ENCODE data around the gene OPRM1. TPM values are rescaled to one million over a fixed set of nuclear protein-coding genes. Genes with fewer than 3 reads are reported as not detected.

The OPRM1 gene
- polyA plus RNA-seq, 1 donor (not counting 4 experiments of a cell fraction or from before 2014, with no cell fraction given), result not detected

DNA sequence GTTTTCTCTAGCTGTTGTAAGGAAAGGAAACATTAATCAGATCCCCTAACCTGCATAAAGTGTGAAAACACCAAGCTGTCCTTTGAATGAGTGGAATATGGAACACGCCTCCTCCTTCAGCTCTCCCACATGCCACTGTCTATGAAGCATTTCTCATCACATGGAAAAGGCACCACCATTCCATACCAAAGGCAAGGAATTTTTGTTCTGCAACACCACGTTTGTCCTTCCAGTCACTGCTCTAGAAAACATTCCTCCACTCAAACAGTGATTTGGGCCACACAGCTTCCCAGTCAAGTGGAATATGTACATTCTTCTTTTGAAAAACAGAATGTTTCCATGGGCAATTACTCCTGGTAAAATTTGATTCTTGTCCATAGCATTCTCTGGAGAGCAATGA, 120.1 kb downstream of the OPRM1 start:
- no peaks in the 10 kb centered on the region for H3K9me3 ChIP-seq (ENCODE audit: control insufficient read depth, low read depth, low read length)
- no peaks in the 10 kb centered on the region for H4K20me1 ChIP-seq (ENCODE audit: control insufficient read depth, extremely low read depth, insufficient read depth, low read length)
- H2AFZ ChIP-seq (ENCODE audit: control insufficient read depth, low read length), result no peak overlapping the region
- H3K9me1 ChIP-seq (ENCODE audit: control insufficient read depth, extremely low read depth, insufficient read depth, low read length), result no peaks in the 10 kb centered on the region
- FAIRE-seq (no peak), DNase-seq (ENCODE audit: low read depth, low spot score) (no peak)
- no peak overlapping the region for H3K4me3 ChIP-seq (ENCODE audit: control insufficient read depth in 2 of 3, extremely low read depth in 1 of 3, insufficient read depth in 2 of 3, low read depth in 1 of 3, low read length in 3 of 3)
- H3K79me2 ChIP-seq (ENCODE audit: control insufficient read depth, insufficient read depth, low read length), result no peaks in the 10 kb centered on the region
- H3K9ac ChIP-seq (ENCODE audit: control insufficient read depth, extremely low read depth, insufficient read depth, low read length), result no peak overlapping the region
- H3K4me1 ChIP-seq (ENCODE audit: control insufficient read depth, extremely low read depth, insufficient read depth, low read length), result no peaks in the 10 kb centered on the region
- H3K27ac ChIP-seq (ENCODE audit: control insufficient read depth, insufficient read depth, low read length), result no peak overlapping the region
- no peaks in the 10 kb centered on the region for H3K27me3 ChIP-seq (ENCODE audit: control insufficient read depth, extremely low read depth, insufficient read depth, low read length)
- TF ChIP-seq, protein P1, sequence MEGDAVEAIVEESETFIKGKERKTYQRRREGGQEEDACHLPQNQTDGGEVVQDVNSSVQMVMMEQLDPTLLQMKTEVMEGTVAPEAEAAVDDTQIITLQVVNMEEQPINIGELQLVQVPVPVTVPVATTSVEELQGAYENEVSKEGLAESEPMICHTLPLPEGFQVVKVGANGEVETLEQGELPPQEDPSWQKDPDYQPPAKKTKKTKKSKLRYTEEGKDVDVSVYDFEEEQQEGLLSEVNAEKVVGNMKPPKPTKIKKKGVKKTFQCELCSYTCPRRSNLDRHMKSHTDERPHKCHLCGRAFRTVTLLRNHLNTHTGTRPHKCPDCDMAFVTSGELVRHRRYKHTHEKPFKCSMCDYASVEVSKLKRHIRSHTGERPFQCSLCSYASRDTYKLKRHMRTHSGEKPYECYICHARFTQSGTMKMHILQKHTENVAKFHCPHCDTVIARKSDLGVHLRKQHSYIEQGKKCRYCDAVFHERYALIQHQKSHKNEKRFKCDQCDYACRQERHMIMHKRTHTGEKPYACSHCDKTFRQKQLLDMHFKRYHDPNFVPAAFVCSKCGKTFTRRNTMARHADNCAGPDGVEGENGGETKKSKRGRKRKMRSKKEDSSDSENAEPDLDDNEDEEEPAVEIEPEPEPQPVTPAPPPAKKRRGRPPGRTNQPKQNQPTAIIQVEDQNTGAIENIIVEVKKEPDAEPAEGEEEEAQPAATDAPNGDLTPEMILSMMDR (optimal IDR thresholded peaks at IDR 0.05 in 1 of 3, IDR thresholded peaks at IDR 0.05 in 1 of 3, conservative IDR thresholded peaks at IDR 0.05 in 1 of 3; ENCODE audit: extremely low read depth in 1 of 3, insufficient read depth in 2 of 3, low read length in 3 of 3), result no peak
- no peak for TF ChIP-seq EZH2 (IDR thresholded peaks at IDR 0.05; ENCODE audit: low read length)
- no peak overlapping the region for H3K4me2 ChIP-seq (ENCODE audit: control insufficient read depth, extremely low read depth, insufficient read depth, low read depth, low read length)
- no peaks in the 10 kb centered on the region for H3K36me3 ChIP-seq (ENCODE audit: control insufficient read depth in 2 of 2, extremely low read depth in 1 of 2, insufficient read depth in 2 of 2, low read length in 2 of 2)
- dilution Hi-C loops (cut with MboI; ENCODE audit: extremely low pct_ligation_motif_present, low sequenced_read_pairs), result loop anchor here (25.0 kb wide), 2 partner anchors 178 to 303 kb away; no protein-coding TSS in a partner anchor

DNA sequence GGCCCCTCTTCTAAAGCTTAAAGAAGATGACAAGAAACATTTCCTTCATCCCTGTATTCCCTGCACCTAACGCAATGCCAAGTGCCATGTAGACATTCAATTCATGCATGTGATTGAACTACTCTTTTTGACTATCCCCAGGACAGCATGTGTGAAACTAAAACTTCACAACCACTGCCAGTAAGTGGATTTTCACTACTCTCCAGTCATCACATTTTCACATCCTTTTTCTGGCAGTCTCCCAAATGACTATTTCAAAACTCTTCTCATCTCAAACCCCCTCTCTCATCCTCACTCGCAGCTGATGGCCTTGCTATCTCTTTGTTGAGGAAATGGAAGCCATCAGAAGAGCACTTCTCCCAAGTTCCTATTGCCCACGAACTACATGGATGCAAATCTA, 122.6 kb downstream of the OPRM1 start:
- no peaks in the 10 kb centered on the region for H3K36me3 ChIP-seq (ENCODE audit: control insufficient read depth in 2 of 2, extremely low read depth in 1 of 2, insufficient read depth in 2 of 2, low read length in 2 of 2)
- no peaks in the 10 kb centered on the region for H3K27me3 ChIP-seq (ENCODE audit: control insufficient read depth, extremely low read depth, insufficient read depth, low read length)
- TF ChIP-seq EZH2 (IDR thresholded peaks at IDR 0.05; ENCODE audit: low read length), result no peak
- TF ChIP-seq, protein P1 (optimal IDR thresholded peaks at IDR 0.05 in 1 of 3, IDR thresholded peaks at IDR 0.05 in 1 of 3, conservative IDR thresholded peaks at IDR 0.05 in 1 of 3; ENCODE audit: extremely low read depth in 1 of 3, insufficient read depth in 2 of 3, low read length in 3 of 3), result no peak
- no peaks in the 10 kb centered on the region for H3K9me3 ChIP-seq (ENCODE audit: control insufficient read depth, low read depth, low read length)
- H3K4me2 ChIP-seq (ENCODE audit: control insufficient read depth, extremely low read depth, insufficient read depth, low read depth, low read length), result no peak overlapping the region
- DNase-seq (ENCODE audit: low read depth, low spot score), result no peak
- H3K9me1 ChIP-seq (ENCODE audit: control insufficient read depth, extremely low read depth, insufficient read depth, low read length), result no peaks in the 10 kb centered on the region
- H2AFZ ChIP-seq (ENCODE audit: control insufficient read depth, low read length), result no peak overlapping the region
- H3K4me3 ChIP-seq (ENCODE audit: control insufficient read depth in 2 of 3, extremely low read depth in 1 of 3, insufficient read depth in 2 of 3, low read depth in 1 of 3, low read length in 3 of 3), result no peak overlapping the region
- no peak for FAIRE-seq
- H3K27ac ChIP-seq (ENCODE audit: control insufficient read depth, insufficient read depth, low read length), result no peak overlapping the region
- no peaks in the 10 kb centered on the region for H3K79me2 ChIP-seq (ENCODE audit: control insufficient read depth, insufficient read depth, low read length)
- dilution Hi-C loops (cut with MboI; ENCODE audit: extremely low pct_ligation_motif_present, low sequenced_read_pairs), result loop anchor here (25.0 kb wide), 2 partner anchors 176 to 301 kb away; no protein-coding TSS in a partner anchor
- no peaks in the 10 kb centered on the region for H3K4me1 ChIP-seq (ENCODE audit: control insufficient read depth, extremely low read depth, insufficient read depth, low read length)
- no peak overlapping the region for H3K9ac ChIP-seq (ENCODE audit: control insufficient read depth, extremely low read depth, insufficient read depth, low read length)
- no peaks in the 10 kb centered on the region for H4K20me1 ChIP-seq (ENCODE audit: control insufficient read depth, extremely low read depth, insufficient read depth, low read length)
